Measurements from ENCODE around the gene ADCY10.

DNA sequence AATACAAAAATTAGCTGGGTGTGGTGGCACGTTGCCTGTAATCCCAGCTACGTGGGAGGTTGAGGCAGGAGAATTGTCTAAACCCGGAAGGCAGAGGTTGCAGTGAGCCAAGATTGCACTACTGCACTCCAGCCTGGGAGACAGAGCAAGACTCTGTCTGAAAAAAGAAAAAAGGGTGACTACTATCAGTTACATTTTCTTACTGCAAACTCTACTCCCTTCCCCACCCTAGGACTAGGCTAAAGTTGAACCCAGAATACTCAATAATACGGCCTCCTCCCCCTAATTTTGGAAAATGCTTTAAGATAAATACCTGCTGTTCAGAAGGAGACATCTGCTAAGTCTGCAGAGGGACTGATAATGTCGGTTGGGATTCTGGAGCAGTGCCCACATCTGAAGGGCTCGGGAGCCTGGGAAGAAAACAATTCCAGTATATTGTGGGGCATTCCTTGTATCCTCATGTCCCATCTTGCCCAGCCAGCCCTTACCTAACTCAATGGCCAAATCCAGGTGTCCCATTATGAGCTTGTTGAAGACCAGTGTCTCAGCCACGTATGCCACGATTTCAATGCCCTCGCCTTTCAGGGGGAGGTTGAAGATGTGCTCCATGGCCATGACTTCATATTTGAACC, 89.7 kb downstream of the ADCY10 start:
- TF ChIP-seq, protein P1, sequence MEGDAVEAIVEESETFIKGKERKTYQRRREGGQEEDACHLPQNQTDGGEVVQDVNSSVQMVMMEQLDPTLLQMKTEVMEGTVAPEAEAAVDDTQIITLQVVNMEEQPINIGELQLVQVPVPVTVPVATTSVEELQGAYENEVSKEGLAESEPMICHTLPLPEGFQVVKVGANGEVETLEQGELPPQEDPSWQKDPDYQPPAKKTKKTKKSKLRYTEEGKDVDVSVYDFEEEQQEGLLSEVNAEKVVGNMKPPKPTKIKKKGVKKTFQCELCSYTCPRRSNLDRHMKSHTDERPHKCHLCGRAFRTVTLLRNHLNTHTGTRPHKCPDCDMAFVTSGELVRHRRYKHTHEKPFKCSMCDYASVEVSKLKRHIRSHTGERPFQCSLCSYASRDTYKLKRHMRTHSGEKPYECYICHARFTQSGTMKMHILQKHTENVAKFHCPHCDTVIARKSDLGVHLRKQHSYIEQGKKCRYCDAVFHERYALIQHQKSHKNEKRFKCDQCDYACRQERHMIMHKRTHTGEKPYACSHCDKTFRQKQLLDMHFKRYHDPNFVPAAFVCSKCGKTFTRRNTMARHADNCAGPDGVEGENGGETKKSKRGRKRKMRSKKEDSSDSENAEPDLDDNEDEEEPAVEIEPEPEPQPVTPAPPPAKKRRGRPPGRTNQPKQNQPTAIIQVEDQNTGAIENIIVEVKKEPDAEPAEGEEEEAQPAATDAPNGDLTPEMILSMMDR (IDR thresholded peaks at IDR 0.05): no peak
- no peak for TF ChIP-seq POLR2A (IDR thresholded peaks at IDR 0.05)

All from esophagus squamous epithelium (tissue), 4 donors.